ENCODE data around the gene ENDOG.
"Not testable (repeated sequence)": the region's sequence is repeated elsewhere in the genome, so short reads cannot be mapped to it uniquely, and the experiment has no call there.

The ENDOG gene

GRCh38 chr9:128818099-128818838, at the start of gene ENDOG:
Gene ENDOG, plus strand, starts transcription at chr9:128818500. Its CDS starts 185 bp downstream, at chr9:128818685.
- DNase-seq (ENCODE audit: low read depth) = peak; percentile 96

DNA sequence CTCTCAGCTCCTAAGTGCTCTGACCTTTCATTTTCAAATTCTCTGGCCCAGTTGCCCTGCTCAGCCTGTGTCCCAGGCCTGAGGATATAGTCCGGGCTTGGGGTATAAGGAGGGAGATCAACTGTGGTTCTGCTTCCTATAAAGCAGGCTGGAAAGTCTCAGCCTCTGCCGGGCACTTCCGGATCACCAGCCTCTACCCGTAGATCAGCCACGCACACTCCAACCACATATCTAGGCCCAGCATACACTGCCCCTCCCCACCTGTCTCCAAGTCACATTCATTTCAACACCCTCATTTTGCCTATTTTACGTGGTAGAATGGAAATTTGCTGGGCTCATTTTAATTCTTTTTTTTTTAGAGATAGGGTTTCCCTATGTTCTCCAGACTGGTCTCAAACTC, 49.7 kb upstream of the ENDOG start:
- no peak for DNase-seq (ENCODE audit: low read depth)

GRCh38 chr9:128770286-128771030, 47.8 kb upstream of the ENDOG start:
- no peak for DNase-seq (ENCODE audit: low read depth)

DNA sequence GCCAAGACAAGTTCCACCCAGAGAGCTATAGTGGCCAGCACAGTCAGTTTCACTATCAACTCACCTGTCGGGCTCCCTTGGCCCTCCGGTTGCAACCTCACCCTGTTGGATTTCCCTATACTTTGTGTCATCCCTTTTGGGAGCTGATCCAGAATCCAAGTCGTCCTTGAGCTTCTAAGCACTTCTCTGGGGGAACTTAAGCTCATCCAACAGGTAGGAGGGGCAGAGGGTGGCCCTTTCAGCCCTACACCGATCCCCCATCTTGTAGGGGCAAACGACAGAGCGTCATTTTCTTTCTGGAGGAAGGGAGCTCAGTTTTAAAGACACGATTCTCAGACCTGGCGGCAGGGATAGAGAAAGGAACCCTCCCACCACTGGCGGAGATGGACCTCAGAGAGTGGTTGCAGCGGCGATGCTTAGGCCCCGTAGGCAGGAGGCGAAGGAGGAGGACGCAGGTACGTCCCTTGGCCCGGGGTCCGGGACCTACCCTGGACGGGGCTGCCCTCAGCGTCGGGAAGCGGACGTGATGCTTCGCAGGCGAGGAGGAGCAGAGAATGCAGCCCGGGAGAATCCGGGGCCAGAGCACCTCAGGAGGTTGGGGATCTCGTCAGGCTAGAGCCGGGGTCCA, 47.1 kb upstream of the ENDOG start:
- DNase-seq (ENCODE audit: low read depth) = no peak

DNA sequence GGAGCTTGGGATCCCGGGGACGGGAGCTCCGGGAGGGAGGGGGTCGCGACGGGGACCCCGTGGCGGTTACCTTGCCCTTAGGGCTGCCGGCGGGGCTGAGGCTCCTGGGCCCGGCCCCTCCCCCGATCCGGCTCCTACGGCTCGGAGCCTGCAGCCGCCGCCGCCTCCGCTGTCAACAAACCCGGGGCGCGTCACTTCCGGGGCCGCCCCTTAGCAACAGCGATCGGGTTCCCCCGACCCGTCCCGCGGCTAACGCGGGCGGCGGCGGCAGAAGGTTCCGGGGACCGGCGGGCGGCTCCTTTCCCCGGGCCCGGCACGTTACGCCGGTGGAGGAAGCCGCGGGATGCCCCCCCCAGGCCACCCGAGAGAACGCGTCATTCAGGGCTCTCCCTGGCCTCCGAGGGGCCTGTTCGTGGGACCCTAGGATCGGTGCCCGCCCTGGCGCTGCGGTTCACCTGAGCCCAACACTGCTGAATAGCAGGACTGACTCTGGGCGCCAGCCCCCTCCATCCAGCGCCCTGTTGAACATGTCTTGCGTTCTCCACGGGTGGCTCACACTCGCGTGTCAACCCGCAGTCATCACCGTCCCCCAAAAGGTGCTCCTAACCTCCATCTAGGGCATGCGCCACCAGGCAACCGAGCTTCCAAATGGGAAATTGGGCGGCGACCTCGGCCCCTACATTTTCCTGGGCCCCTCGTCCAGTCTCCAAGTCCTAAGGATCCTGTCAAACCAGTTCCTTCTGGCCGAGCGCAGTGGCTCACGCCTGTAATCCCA, 46.4 kb upstream of the ENDOG start, which contains the start of gene ZER1:
Gene ZER1 (minus strand): TSS at position 183 of the 775 bp plus-strand sequence. CDS start 16,362 bp downstream, outside the sequence.
- DNase-seq (ENCODE audit: low read depth) = peak; percentile 92

GRCh38 chr9:128773049-128773448, 45.3 kb upstream of the ENDOG start:
- DNase-seq (ENCODE audit: low read depth) = no peak

- no peak for DNase-seq (ENCODE audit: low read depth)
These were observed 43.5 kb upstream of the ENDOG start for GRCh38 chr9:128774804-128775203.

GRCh38 chr9:128780093-128780492, 38.2 kb upstream of the ENDOG start:
- not testable (repeated sequence) for DNase-seq (ENCODE audit: low read depth)

- no peak for DNase-seq (ENCODE audit: low read depth)
These were observed 36.9 kb upstream of the ENDOG start for GRCh38 chr9:128781187-128782070.

GRCh38 chr9:128782669-128783068, 35.6 kb upstream of the ENDOG start:
- DNase-seq (ENCODE audit: low read depth) = no peak

- no peak for DNase-seq (ENCODE audit: low read depth)
These were observed 32.9 kb upstream of the ENDOG start for GRCh38 chr9:128785427-128785826.

DNA sequence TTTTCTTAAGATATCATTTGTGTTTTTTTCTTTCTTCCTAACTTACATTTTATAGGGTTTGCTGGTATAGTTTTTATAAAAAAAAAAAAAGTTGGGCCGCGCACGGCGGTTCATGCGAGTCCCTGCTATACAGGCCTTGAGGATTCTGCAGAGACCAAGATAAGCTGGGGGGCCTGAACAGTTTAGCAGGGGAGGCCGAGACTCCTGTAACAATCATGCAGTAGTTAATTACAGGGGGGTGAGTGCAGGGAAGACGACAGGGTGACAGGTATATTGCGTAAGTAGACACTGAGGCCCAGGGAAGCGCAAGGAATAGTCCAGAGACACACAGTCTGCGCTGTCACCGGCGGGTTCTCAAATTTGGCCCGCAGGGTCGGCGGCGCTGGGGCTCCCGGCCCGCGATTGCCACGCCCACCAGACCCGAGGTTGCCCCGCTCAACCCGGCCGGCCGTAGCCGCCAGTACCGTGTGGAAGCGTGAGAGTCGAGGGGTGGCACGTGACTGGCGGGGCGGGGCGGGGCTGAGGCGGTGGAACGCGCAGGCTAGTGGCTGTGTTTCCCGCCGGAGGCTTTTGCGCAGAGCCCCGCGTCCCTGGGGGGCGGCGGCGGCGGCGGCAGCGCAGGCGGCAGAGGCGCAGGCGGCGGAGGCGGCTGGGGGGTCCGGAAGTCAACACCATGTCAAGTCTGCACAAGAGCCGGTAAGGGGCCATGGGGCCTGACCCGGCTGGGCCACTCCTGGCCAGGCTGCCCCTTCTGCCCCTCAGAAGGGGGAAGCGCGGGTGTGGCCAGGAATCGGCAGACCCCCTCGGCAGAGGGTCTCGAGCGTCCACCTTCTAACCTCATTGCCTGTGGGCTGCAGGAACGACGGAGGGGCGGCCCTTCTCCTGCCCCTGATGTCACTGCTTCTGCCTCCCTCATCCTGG, 31.4 kb upstream of the ENDOG start, which contains the start of gene TBC1D13:
Gene TBC1D13 (plus strand): TSS at position 573 of the 921 bp plus-strand sequence. CDS start 101 bp downstream, at position 674.
- DNase-seq (ENCODE audit: low read depth) = peak; percentile 83

DNA sequence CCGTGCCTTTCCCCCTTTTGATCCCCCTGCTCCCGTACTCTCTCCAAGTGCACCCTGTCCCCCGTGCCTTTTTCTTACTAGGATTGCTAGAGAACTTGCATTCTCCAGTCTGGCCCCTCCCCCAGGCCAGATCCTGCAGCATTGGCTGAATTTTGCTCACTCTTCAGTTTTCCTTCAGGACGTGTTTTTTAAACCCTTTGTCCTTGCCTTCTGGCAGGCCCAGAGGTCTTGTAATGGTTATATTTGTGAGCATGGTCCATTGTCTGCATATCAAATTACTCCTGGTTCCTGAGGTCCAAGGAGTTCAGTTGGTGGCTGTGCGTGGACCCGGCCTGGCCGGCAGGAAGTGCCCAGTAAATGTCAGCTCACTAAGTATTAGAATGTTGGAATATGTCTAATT, 30.6 kb upstream of the ENDOG start:
- DNase-seq (ENCODE audit: low read depth) = no peak

GRCh38 chr9:128788445-128788844, 29.9 kb upstream of the ENDOG start:
- DNase-seq (ENCODE audit: low read depth) = no peak

GRCh38 chr9:128790536-128790935, 27.8 kb upstream of the ENDOG start:
- no peak for DNase-seq (ENCODE audit: low read depth)

DNA sequence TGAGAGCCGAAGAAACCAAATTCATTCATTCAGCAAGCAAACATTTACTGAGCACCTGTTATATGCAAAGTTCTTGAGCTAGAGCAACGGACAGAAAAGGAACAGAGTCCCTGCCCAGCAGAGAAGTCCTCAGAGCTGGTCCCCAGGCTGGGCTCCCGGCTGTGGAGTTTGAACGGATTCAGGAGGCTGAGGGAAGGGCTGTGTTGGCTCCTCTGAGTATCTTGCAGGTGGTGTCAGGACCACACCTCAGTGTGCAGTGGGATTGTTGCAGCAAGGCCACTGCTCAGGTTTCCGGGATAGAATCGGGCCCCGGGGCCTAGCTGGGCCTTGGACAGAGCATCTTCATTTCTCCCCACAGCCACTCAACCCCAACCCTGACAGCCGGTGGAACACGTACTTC, 26.2 kb upstream of the ENDOG start:
- DNase-seq (ENCODE audit: low read depth) = no peak

GRCh38 chr9:128792978-128793686, 25.2 kb upstream of the ENDOG start:
- DNase-seq (ENCODE audit: low read depth) = no peak

DNA sequence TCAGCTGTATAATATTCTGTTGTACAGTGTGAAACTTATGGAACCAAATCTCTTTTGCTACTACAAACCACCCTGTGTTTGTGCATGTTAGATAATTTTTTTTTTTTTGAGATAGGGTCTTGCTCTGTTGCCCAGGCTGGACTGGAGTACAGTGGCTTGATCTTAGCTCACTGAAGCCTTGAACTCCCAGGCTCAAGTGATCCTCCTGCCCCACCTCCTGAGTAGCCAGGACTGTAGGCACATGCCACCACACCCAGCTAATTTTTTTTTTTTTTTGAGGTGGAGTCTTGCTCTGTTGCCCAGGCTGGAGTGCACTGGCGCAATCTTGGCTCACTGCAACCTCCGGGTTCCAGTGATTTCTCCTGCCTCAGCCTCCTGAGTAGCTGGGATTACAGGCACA, 23.3 kb upstream of the ENDOG start:
- DNase-seq (ENCODE audit: low read depth) = not testable (repeated sequence)

- DNase-seq (ENCODE audit: low read depth) = no peak
These were observed 19.4 kb upstream of the ENDOG start for GRCh38 chr9:128798896-128799295.
